HG03565 (cell line): ENCODE measurements around the gene RERE.
"Not testable (repeated sequence)": the region's sequence is repeated elsewhere in the genome, so short reads cannot be mapped to it uniquely, and the experiment has no call there.

Experiments used
- ATAC-seq: cut with Tn5 transposase; IDR thresholded peaks from one replicate; pipeline ENCODE4 v1.9.1; 2021; ENCODE audit warnings: mild to moderate bottlenecking, moderate library complexity; ENCODE audit not compliant: unreplicated experiment

RERE gene

GRCh38 chr1:8695442-8695841, 122.0 kb downstream of the RERE start:
- ATAC-seq = not testable (repeated sequence)

GRCh38 chr1:8693107-8693506, 124.3 kb downstream of the RERE start:
- no peak for ATAC-seq

- ATAC-seq = no peak
Measured at GRCh38 chr1:8691662-8692061, 125.8 kb downstream of the RERE start.

- ATAC-seq = no peak
Measured at GRCh38 chr1:8690253-8690525, 127.3 kb downstream of the RERE start.

- no peak for ATAC-seq
Measured at GRCh38 chr1:8689431-8690252, 127.8 kb downstream of the RERE start.

GRCh38 chr1:8687538-8687937, 129.9 kb downstream of the RERE start:
- ATAC-seq = no peak

- ATAC-seq = no peak
Measured at GRCh38 chr1:8687039-8687438, 130.4 kb downstream of the RERE start.

- no peak for ATAC-seq
Measured at GRCh38 chr1:8685463-8685862, 132.0 kb downstream of the RERE start.

GRCh38 chr1:8684590-8684989, 132.8 kb downstream of the RERE start:
- ATAC-seq = no peak

GRCh38 chr1:8682573-8682972, 134.9 kb downstream of the RERE start:
- no peak for ATAC-seq

GRCh38 chr1:8681911-8682310, 135.5 kb downstream of the RERE start:
- no peak for ATAC-seq

GRCh38 chr1:8680664-8681650, 136.5 kb downstream of the RERE start:
- no peak for ATAC-seq

- no peak for ATAC-seq
Measured at GRCh38 chr1:8679929-8680663, 137.3 kb downstream of the RERE start.

GRCh38 chr1:8679395-8679800, 138.0 kb downstream of the RERE start:
- ATAC-seq = no peak

- ATAC-seq = no peak
Measured at GRCh38 chr1:8678673-8679394, 138.6 kb downstream of the RERE start.

- ATAC-seq = no peak
Measured at GRCh38 chr1:8677782-8678181, 139.7 kb downstream of the RERE start.

- ATAC-seq = no peak
Measured at GRCh38 chr1:8676813-8677212, 140.6 kb downstream of the RERE start.

- no peak for ATAC-seq
Measured at GRCh38 chr1:8676072-8676471, 141.4 kb downstream of the RERE start.

GRCh38 chr1:8674912-8675311, 142.5 kb downstream of the RERE start:
- ATAC-seq = no peak

GRCh38 chr1:8674481-8674880, 143.0 kb downstream of the RERE start:
- no peak for ATAC-seq
